Activated CD4-positive, alpha-beta T cell treated with anti-CD3 and anti-CD28 coated beads, Interleukin-2, amount 10 ng/mL, durations not matched to agents 7 days and 5 days (primary cell): ENCODE measurements around the gene RTKN. TPM values are rescaled to one million over a fixed set of nuclear protein-coding genes. Genes with fewer than 3 reads are reported as not detected.
"Not testable (repeated sequence)": the region's sequence is repeated elsewhere in the genome, so short reads cannot be mapped to it uniquely, and the experiment has no call there.

Experiments used
- CTCF ChIA-PET: fragments of 350-600 bp; sonication (Branson Sonifier 250); formaldehyde crosslinking; loops from one replicate; lab custom pipeline; 2021; ENCODE audit warnings: antibody characterized with exemption; lab: Charles Lee
- POLR2A ChIA-PET: fragments of 350-600 bp; sonication (Branson Sonifier 250); formaldehyde crosslinking; loops from one replicate; lab custom pipeline; 2021; ENCODE audit warnings: antibody characterized with exemption; lab: Charles Lee
- DNase-seq: peaks from one replicate; pipeline ENCODE4 v3.0.0-alpha.2; 2020
- H3K27ac Mint-ChIP-seq: one replicate; pipeline ENCODE4 v1.8.0; 2021; ENCODE audit warnings: mild to moderate bottlenecking, moderate library complexity, mixed read lengths
- H3K27me3 Mint-ChIP-seq: one replicate; pipeline ENCODE4 v1.8.0; 2021; ENCODE audit warnings: mixed read lengths
- H3K36me3 Mint-ChIP-seq: one replicate; pipeline ENCODE4 v1.8.0; 2021; ENCODE audit warnings: low read depth, mixed read lengths
- H3K4me1 Mint-ChIP-seq: one replicate; pipeline ENCODE4 v1.8.0; 2021; ENCODE audit warnings: mixed read lengths
- H3K4me3 Mint-ChIP-seq: one replicate; pipeline ENCODE4 v1.8.0; 2021; ENCODE audit warnings: mild to moderate bottlenecking, moderate library complexity, mixed read lengths
- H3K9me3 Mint-ChIP-seq: one replicate; pipeline ENCODE4 v1.8.0; 2021; ENCODE audit warnings: mixed read lengths
- total RNA-seq, 2 experiments: library from RNA; stranded (reverse); gene quantifications; one replicate each; pipeline ENCODE4 v1.2.3, GENCODE V29; 2021

The RTKN gene
- total RNA-seq, 2 experiments from 2014 or later, result 0.62 to 0.82 TPM

DNA sequence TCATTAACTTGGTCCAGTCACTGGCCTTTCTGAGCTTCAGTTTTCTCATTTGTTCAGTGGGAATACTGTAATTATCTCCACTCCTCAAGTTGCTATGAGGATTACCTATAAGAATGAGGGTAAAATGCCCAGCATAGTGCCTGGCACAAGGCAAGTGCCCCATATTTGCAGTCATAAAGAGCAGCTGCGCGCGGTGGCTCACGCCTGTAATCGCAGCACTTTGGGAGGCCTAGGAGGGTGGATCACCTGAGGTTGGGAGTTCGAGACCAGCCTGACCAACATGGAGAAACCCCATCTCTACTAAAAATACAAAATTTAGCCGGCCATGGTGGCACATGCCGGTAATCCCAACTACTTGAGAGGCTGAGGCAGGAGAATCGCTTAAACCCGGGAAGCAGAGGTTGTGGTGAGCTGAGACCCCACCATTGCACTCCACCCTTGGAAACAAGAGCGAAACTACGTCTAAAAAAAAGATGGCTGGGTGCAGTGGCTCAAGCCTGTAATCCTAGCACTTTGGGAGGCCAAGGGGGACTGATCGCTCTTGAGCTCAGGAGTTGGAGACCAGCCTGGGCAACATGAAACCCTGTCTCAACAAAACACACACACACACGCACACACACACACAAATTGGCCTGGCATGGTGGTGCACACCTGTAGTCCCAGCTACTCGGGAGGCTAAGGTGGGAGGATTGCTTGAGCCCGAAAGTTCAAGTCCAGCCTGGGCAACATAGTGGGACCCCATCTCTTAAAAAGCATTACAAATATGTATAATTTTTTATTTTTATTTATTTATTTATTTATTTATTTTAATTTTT, 953 bp upstream of the RTKN start:
- H3K36me3 Mint-ChIP-seq, POLR2A ChIA-PET, H3K4me1 Mint-ChIP-seq, H3K27ac Mint-ChIP-seq, H3K9me3 Mint-ChIP-seq, DNase-seq: not testable (repeated sequence)
- Mint-ChIP-seq H3K27me3 (peaks cover 52% of the 10 kb centered on the region), H3K4me3 (peak overlapping the region; percentile 55)
- CTCF ChIA-PET, result interaction anchor here (0.9 to 1.8 kb wide), 4 partner anchors 9 to 20 kb away, joined by 3 to 6 read pairs (median 4); no protein-coding TSS in a partner anchor

DNA sequence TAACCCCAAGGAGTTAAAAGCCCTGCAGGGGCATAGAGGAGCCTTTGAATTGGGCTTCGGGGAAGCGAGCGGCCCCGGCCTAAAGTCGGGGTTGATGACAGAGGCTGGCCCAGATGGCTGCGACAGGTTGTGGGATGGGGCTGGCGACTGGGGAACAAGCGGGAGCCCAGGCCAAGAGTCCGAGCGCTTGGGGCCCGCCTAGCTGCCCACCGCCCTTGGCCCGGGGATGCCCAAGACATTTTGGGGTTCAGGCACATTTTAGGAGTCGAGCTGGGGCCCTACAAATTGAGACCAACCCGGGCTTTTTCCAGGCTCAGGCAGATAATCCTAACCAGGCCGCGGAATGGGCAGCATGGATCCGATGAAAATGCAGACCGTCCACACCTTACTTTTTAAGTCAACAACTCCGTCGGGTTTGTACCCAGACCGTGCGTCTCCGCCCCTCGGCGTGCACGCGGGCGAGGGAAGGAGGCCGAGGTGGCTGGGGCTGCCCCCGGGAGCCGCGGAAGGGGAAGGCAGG, 507 bp downstream of the RTKN start:
- Mint-ChIP-seq H3K4me3 (no peak overlapping the region), H3K9me3 (no peaks in the 10 kb centered on the region), H3K36me3 (no peaks in the 10 kb centered on the region), H3K27me3 (peaks cover 46% of the 10 kb centered on the region), H3K27ac (no peak overlapping the region), H3K4me1 (peaks cover 9% of the 10 kb centered on the region)
- DNase-seq, result no peak
- ChIA-PET CTCF (interaction anchor here (1.0 to 2.9 kb wide), 5 partner anchors 9 to 146 kb away, joined by 3 to 10 read pairs (median 3); partner anchors contain the start of gene INO80B), POLR2A (interaction anchor here (0.5 kb wide), 1 partner anchor 43 kb away, joined by 4 read pairs; no protein-coding TSS in a partner anchor)

- Mint-ChIP-seq H3K9me3 (no peaks in the 10 kb centered on the region), H3K4me1 (peaks cover 9% of the 10 kb centered on the region), H3K4me3 (peak overlapping the region; percentile 36), H3K27me3 (peaks cover 46% of the 10 kb centered on the region), H3K36me3 (no peaks in the 10 kb centered on the region), H3K27ac (no peak overlapping the region)
- DNase-seq, result no peak
- POLR2A ChIA-PET, result interaction anchor here (0.5 kb wide), 1 partner anchor 43 kb away, joined by 4 read pairs; no protein-coding TSS in a partner anchor
- CTCF ChIA-PET, result interaction anchor here (0.6 to 2.9 kb wide), 10 partner anchors 8 to 147 kb away, joined by 3 to 10 read pairs (median 3); partner anchors contain the start of genes C2orf81, INO80B and WDR54
These were observed 1.2 kb downstream of the RTKN start for GRCh38 chr2:74440378-74441169.

DNA sequence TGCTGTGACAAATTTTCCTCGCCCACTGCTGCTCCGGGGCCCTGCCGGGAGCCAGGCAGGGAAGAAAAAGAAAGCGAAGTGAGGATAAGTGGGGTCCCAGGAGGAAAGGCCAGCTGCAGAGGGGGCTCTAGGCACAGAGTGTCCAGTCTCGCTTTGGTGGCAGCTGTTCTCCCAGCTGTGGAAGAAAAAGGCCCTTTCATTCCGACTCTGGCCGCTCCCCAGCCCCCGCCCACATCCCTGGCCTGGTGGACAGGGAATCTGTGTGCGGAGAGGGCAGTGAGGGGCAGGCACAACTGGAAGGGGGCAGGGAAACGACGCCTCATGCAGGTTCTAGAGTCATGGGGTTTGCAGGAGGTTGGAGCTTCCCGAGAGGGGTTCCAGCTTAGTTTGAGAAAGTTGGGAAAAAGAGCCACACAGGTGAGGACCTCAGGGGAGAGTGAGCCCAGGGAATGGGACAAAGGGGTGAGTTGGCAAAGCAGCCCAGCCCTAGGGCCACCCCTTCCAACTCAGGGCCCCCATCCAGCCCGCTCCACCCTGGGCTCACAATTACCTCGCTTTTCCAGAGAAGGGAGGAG, 1.8 kb downstream of the RTKN start:
- no peaks in the 10 kb centered on the region for H3K9me3 Mint-ChIP-seq
- no peak overlapping the region for H3K4me3 Mint-ChIP-seq
- H3K36me3 Mint-ChIP-seq, result no peaks in the 10 kb centered on the region
- ChIA-PET POLR2A (no interaction called here), CTCF (interaction anchor here (0.6 to 2.9 kb wide), 9 partner anchors 9 to 92 kb away, joined by 3 to 10 read pairs (median 4); partner anchors contain the start of genes C2orf81, INO80B and WDR54)
- H3K4me1 Mint-ChIP-seq, result peaks cover 9% of the 10 kb centered on the region
- H3K27ac Mint-ChIP-seq, result no peak overlapping the region
- DNase-seq, result no peak
- peaks cover 43% of the 10 kb centered on the region for H3K27me3 Mint-ChIP-seq

- Mint-ChIP-seq H3K36me3 (no peaks in the 10 kb centered on the region), H3K4me3 (no peak overlapping the region), H3K27ac (no peak overlapping the region), H3K4me1 (peaks cover 9% of the 10 kb centered on the region), H3K9me3 (no peaks in the 10 kb centered on the region), H3K27me3 (peaks cover 38% of the 10 kb centered on the region)
- no peak for DNase-seq
- CTCF ChIA-PET, result interaction anchor here (0.8 to 2.9 kb wide), 7 partner anchors 9 to 42 kb away, joined by 3 to 10 read pairs (median 5); partner anchors contain the start of genes C2orf81, INO80B and WDR54
- POLR2A ChIA-PET, result no interaction called here
These were observed 2.4 kb downstream of the RTKN start for GRCh38 chr2:74439373-74439772.

DNA sequence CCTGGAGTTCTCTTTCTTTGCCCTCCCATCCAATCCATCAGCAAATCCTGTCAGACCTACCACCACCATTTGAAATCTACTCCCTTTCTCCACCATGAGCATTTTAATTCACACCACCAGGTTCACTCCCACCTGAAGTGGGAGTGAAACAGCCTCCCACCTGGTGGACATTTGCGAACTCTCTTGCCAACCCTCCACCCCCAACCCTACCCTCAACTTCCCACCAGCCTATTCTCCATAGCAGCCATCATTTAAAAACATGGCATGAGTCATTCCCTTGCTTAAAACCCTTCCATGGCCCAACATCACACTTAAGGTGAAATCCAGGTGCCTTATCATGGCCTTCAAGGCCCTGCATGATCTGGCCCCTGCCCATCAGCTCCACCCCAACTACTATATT, 3.5 kb downstream of the RTKN start:
- ChIA-PET POLR2A (no interaction called here), CTCF (interaction anchor here (0.5 to 2.9 kb wide), 2 partner anchors 12 to 16 kb away, joined by 3 to 10 read pairs; partner anchors contain the start of gene INO80B)
- no peak overlapping the region for H3K4me3 Mint-ChIP-seq
- DNase-seq, result no peak
- H3K27me3 Mint-ChIP-seq, result peaks cover 33% of the 10 kb centered on the region
- H3K27ac Mint-ChIP-seq, result no peak overlapping the region
- peaks cover 9% of the 10 kb centered on the region for H3K4me1 Mint-ChIP-seq
- no peaks in the 10 kb centered on the region for H3K36me3 Mint-ChIP-seq
- H3K9me3 Mint-ChIP-seq, result no peaks in the 10 kb centered on the region

DNA sequence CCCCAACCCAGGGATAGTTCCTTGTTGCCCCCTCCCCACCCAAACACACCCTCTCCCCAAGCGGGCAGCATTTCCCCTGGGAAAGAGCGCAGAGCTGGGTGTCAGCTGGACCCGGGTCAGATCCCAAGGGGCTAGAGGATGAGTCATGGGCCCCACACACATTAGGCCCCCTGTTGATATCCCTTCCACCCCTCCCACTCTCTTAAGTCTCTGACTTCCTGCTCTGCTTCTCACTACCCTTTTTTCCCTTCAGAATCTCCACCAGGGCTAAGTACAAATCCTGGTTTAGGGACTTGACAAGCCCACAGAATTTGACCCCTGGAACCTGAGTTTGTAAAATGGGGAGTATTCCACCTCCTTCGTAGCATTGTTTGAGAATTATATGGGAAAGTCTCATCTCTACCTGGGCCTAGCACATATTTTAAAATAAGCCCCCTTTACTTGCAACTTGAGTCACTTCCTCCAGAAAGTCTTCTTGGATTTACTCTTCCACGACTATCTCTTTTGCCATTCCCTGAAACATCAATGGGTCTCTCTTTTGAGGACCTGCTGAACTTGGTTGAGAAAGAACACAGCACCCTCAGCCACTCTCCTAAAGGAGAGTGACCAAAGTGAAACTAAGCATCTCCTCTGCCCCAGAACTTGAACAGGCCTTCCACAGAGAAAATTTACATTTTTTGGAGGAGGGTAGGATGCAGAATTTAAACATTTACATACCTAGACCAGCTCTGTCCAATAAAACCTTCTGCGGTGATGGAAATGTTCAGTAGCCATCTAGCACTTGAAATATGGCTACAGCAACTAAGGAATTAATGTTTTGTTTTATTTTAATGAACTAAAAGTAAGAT, 4.7 kb downstream of the RTKN start:
- no peaks in the 10 kb centered on the region for H3K36me3 Mint-ChIP-seq
- no peak overlapping the region for H3K4me3 Mint-ChIP-seq

DNA sequence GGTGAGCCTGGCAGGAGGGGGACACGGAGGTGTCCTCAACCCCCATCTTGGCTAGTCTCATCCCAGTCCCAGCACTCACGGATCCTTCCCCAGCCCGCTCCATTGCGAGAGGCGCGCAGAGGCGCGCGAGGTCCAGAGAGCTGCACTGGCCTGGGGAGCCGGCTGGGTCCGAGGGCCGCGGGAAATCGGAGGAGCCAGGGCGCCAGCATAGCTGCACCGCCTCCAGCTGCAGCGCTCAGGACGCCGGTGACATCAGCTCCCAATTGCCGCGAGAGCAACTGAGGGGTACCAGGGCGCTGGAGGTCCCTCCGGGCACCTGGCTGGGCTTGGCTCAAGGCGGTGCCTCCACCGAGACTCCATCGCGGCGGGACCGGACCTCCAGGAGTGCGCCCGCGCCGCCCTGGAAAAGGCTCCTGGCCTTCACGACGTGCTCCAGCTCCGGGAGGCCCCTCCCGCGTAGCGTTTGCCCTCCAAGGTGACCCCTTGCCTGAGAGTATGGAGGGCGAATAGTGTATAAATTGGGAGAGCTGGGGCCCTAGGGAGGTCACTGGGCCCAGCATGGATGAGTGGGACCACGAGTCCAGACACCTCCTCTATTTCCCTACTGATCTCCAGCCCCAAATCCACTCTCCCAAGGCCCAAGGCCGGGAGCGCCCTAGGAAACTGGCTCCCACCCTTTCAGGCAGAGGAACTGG, 5.5 kb downstream of the RTKN start:
- H3K4me1 Mint-ChIP-seq, result peaks cover 5% of the 10 kb centered on the region
- H3K4me3 Mint-ChIP-seq, result no peak overlapping the region
- H3K36me3 Mint-ChIP-seq, result no peaks in the 10 kb centered on the region
- ChIA-PET CTCF (no interaction called here), POLR2A (no interaction called here)
- H3K27me3 Mint-ChIP-seq, result peaks cover 24% of the 10 kb centered on the region
- H3K27ac Mint-ChIP-seq, result no peak overlapping the region
- no peak for DNase-seq
- no peaks in the 10 kb centered on the region for H3K9me3 Mint-ChIP-seq

More for the DNA sequence above, 4.7 kb downstream of the RTKN start:
- CTCF ChIA-PET, result no interaction called here
- H3K27me3 Mint-ChIP-seq, result peaks cover 24% of the 10 kb centered on the region
- DNase-seq, result no peak
- peaks cover 5% of the 10 kb centered on the region for H3K4me1 Mint-ChIP-seq
- H3K27ac Mint-ChIP-seq, result no peak overlapping the region
- no peaks in the 10 kb centered on the region for H3K9me3 Mint-ChIP-seq
- POLR2A ChIA-PET, result no interaction called here

DNA sequence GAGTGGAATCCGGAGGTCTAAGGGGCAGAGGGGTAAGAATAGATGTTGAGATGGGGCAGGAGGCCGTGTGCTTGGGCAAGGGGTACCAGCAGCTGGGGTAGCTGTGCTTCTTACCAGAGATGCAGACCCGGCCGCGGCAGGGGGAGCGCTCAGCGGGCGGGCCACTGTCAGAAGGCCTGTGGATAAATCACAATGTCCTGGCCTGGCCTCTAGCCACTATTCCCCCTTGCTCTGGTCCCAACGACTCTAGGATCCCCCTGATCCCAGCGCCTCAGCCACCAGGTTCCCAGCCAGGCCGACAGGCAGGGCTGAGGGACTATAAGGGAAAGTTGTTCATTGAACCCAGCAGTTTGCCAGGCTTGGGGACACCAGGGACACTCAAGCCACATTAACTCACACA, 11.2 kb downstream of the RTKN start:
- ChIA-PET POLR2A (no interaction called here), CTCF (interaction anchor here (1.5 to 2.3 kb wide), 3 partner anchors 10 to 102 kb away, joined by 3 to 6 read pairs (median 5); no protein-coding TSS in a partner anchor)
- no peak overlapping the region for H3K27ac Mint-ChIP-seq

DNA sequence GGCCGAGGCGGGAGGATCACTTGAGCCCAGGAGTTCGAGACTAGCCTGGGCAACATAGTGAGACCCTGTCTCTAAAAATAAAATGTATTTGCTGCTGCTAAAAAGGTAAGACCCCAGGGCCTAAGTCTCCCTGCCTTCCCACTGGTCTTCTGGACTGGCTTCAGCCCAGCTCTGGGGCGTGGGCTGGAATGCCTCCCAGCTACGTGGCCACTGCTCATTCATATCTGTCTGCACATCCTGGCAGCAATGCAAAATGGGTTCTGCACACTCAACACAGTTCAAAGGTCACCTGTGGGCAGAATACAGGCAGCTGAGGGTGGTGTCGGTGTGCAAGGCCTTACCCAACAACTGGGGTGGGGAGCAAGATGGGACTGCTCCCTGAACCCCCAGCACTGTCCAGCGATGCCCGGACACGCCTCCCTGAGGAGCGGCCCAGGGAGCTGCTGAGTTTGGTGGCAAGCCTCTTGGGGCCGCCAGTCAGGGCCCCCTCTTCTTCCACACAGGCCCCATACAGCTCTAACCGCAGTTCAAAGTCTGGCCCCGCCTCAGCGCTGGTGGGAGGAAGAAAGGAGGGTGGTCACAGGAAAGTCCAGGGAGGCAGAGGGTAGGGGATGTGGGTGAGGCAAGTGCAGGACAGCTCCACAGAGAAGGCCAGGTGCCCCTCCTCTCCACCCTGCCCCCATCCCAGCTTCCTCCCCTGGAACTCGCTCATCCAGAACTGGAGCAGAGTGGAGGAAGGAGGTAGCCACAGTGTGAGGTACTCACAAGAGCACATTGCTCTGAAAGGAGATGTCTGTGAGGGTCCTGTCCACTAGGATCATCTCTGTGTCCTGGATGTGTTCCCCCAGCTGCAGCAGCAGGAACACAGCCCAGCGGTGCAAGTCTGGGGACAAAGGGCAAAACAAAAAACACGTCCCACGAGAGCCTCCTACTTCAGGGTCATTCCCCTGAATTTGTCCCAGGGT, 12.0 kb downstream of the RTKN start:
- ChIA-PET POLR2A (no interaction called here), CTCF (interaction anchor here (1.5 to 2.3 kb wide), 3 partner anchors 11 to 102 kb away, joined by 3 to 6 read pairs (median 5); no protein-coding TSS in a partner anchor)
- H3K36me3 Mint-ChIP-seq, result peaks cover 12% of the 10 kb centered on the region
- no peaks in the 10 kb centered on the region for H3K27me3 Mint-ChIP-seq
- H3K4me3 Mint-ChIP-seq, result no peak overlapping the region
- DNase-seq, result no peak
- no peaks in the 10 kb centered on the region for H3K4me1 Mint-ChIP-seq
- no peaks in the 10 kb centered on the region for H3K9me3 Mint-ChIP-seq
- H3K27ac Mint-ChIP-seq, result no peak overlapping the region

More for the DNA sequence above, 11.2 kb downstream of the RTKN start:
- H3K36me3 Mint-ChIP-seq, result peaks cover 5% of the 10 kb centered on the region
- no peaks in the 10 kb centered on the region for H3K4me1 Mint-ChIP-seq
- DNase-seq, result no peak
- no peak overlapping the region for H3K4me3 Mint-ChIP-seq
- H3K9me3 Mint-ChIP-seq, result no peaks in the 10 kb centered on the region
- no peaks in the 10 kb centered on the region for H3K27me3 Mint-ChIP-seq
